Measurements from ENCODE around the gene AGBL5. TPM values are rescaled to one million over a fixed set of nuclear protein-coding genes. Genes with fewer than 3 reads are reported as not detected.

The AGBL5 gene
- total RNA-seq, 2 donors from 2014 or later: 15.1 to 16.8 TPM

DNA sequence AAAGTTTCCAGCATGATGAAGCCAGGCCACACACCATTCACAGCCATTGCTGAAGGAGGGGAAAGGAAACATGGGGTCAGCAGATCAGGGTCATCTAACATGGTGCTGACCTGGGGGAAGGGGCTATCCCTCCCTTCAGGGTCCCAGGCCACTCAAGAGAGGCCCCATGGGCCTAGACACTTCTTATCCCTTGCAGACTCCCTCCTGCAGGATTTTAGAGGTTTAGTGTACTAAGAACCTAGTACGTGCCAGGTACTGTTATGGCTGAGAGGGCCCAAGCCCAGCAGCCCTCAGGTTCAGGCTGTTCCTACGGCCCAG is 43.9 kb downstream of the AGBL5 start:
- H3K9me3 ChIP-seq: no peaks in the 10 kb centered on the region
- H3K36me3 ChIP-seq: no peaks in the 10 kb centered on the region
- TF ChIP-seq, protein P1, sequence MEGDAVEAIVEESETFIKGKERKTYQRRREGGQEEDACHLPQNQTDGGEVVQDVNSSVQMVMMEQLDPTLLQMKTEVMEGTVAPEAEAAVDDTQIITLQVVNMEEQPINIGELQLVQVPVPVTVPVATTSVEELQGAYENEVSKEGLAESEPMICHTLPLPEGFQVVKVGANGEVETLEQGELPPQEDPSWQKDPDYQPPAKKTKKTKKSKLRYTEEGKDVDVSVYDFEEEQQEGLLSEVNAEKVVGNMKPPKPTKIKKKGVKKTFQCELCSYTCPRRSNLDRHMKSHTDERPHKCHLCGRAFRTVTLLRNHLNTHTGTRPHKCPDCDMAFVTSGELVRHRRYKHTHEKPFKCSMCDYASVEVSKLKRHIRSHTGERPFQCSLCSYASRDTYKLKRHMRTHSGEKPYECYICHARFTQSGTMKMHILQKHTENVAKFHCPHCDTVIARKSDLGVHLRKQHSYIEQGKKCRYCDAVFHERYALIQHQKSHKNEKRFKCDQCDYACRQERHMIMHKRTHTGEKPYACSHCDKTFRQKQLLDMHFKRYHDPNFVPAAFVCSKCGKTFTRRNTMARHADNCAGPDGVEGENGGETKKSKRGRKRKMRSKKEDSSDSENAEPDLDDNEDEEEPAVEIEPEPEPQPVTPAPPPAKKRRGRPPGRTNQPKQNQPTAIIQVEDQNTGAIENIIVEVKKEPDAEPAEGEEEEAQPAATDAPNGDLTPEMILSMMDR (IDR thresholded peaks at IDR 0.05): no peak
- intact Hi-C loops (cut with DNase I): no loop called here
- H3K9ac ChIP-seq (ENCODE audit: low read depth in 2 of 2, low read length in 2 of 2): no peak overlapping the region
- H3K4me1 ChIP-seq: peaks cover 15% of the 10 kb centered on the region
- no peak overlapping the region for H3K4me3 ChIP-seq
- no peaks in the 10 kb centered on the region for H3K27me3 ChIP-seq
- no peak overlapping the region for H3K27ac ChIP-seq
- no peak for DNase-seq

DNA sequence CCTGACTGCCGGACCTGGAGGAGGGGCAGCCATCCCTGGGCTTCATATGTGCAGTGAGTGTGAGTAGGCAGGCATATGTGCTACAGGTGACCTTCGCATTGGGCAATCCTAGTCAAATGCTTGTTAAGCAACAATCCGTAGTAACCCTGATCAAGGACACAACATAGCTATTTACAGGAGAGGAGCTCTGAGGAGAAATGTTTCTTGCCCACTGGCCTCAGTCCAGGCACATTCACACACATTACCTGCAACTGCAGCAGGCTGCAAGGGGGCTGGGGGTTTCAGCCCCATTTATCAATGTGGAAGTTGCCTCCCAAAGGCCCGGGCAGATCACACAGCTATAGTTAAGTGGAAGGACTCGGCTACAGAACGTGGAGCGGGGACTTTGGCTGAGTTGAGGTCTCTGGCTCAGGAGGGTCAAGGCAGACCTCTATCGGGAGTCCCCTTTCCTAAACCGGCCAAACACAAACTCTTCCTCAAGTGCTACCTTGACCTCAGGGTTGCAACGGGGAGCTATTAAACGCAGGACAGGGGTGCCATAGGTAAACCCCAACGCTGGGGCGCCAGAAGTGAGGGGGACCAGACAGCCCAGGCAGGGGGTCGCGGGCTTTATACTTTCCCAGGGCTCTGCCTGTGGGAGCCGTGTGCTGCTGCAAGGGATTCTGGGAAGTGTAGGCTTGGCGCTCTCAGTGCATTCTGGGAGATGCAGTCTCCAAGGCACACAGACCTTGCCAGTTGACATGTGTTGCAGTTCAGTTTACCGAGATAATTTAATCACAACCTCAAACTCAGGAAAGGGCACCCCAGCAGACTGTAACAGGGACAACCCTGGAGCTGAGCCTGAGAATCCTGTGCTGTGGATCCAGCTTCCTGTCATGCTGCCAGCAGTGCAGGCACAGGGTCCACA is 44.5 kb downstream of the AGBL5 start:
- Histone ChIP-seq H3K9me3 (no peaks in the 10 kb centered on the region), H3K9ac (ENCODE audit: low read depth in 2 of 2, low read length in 2 of 2) (no peak overlapping the region), H3K27me3 (no peaks in the 10 kb centered on the region), H3K4me3 (peak overlapping the region; percentile 13), H3K27ac (no peak overlapping the region), H3K36me3 (no peaks in the 10 kb centered on the region), H3K4me1 (peaks cover 15% of the 10 kb centered on the region)
- TF ChIP-seq, protein P1 (IDR thresholded peaks at IDR 0.05): no peak
- intact Hi-C loops (cut with DNase I): no loop called here
- peak; percentile 58 for DNase-seq

DNA sequence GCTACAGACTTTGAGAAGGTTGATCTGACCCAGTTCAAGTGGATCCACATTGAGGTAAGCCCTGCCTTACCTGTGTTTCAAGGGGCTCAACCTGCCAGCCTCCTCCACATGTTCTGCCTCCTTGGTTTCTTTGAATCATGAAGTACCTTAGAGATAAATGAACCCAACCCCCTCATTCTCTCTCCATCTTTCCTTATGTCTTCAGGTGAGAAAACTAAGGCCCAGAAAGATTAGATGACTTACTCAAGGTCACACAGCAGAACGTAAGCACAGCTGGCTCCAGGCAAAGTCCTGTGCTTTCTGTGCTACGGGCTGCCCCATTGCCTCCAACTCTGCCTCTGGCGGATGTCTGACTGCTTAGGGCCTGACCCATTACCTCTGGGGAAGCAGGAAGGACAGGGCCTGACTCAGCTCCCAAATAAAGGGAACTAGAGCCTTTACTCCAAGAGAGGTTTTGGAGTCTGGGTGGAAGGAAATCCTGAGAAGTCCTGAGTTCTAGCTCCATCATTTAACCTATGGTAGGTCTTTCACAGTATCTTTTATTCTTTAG is 45.4 kb downstream of the AGBL5 start:
- intact Hi-C loops (cut with DNase I): no loop called here
- peaks cover 15% of the 10 kb centered on the region for H3K4me1 ChIP-seq
- H3K27me3 ChIP-seq: no peaks in the 10 kb centered on the region
- DNase-seq: no peak
- H3K27ac ChIP-seq: no peak overlapping the region
- H3K4me3 ChIP-seq: no peak overlapping the region
- no peaks in the 10 kb centered on the region for H3K9me3 ChIP-seq
- TF ChIP-seq, protein P1 (IDR thresholded peaks at IDR 0.05): no peak
- no peak overlapping the region for H3K9ac ChIP-seq (ENCODE audit: low read depth in 2 of 2, low read length in 2 of 2)
- H3K36me3 ChIP-seq: no peaks in the 10 kb centered on the region

DNA sequence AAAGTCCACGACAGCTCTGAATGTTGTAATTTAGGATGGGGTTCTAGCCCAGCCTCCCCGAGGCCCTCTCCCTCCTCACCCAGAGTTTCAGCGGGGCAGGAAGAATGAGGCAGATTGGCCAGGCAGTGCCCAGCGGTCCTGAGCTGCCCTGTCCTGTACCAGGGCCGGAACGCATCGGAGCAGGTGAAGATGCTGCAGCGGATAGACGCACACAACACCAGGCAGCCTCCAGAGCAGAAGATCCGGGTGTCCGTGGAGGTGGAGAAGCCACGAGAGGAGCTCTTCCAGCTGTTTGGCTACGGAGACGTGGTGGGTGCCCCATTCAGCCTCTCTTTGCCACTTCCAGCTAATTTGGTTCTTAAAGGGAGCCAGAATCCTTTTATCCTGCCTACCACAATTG is 45.9 kb downstream of the AGBL5 start:
- TF ChIP-seq, protein P1 (IDR thresholded peaks at IDR 0.05): no peak
- H3K9ac ChIP-seq (ENCODE audit: low read depth in 2 of 2, low read length in 2 of 2): no peak overlapping the region
- no peak overlapping the region for H3K27ac ChIP-seq
- intact Hi-C loops (cut with DNase I): no loop called here
- H3K4me3 ChIP-seq: no peak overlapping the region
- no peaks in the 10 kb centered on the region for H3K27me3 ChIP-seq
- H3K4me1 ChIP-seq: peaks cover 14% of the 10 kb centered on the region
- DNase-seq: no peak
- H3K9me3 ChIP-seq: no peaks in the 10 kb centered on the region
- H3K36me3 ChIP-seq: no peaks in the 10 kb centered on the region

DNA sequence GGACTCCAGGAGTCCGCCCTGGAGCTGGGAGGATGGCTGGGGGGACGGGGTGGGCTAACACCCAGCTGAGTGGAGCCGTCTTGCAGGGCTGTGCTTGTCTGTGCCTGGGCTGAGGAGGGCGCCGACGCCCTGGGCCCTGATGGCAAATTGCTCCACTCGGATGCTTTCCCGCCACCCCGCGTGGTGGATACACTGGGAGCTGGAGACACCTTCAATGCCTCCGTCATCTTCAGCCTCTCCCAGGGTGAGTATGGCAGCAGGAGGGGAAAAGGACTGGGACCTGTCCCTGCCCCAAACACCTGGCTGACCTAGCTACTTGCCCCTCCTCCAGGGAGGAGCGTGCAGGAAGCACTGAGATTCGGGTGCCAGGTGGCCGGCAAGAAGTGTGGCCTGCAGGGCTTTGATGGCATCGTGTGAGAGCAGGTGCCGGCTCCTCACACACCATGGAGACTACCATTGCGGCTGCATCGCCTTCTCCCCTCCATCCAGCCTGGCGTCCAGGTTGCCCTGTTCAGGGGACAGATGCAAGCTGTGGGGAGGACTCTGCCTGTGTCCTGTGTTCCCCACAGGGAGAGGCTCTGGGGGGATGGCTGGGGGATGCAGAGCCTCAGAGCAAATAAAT is 48.0 kb downstream of the AGBL5 start:
- Histone ChIP-seq H3K27me3 (no peaks in the 10 kb centered on the region), H3K36me3 (no peaks in the 10 kb centered on the region), H3K9me3 (no peaks in the 10 kb centered on the region), H3K9ac (ENCODE audit: low read depth in 2 of 2, low read length in 2 of 2) (no peak overlapping the region), H3K27ac (no peak overlapping the region), H3K4me1 (no peaks in the 10 kb centered on the region), H3K4me3 (no peak overlapping the region)
- no peak for DNase-seq
- TF ChIP-seq, protein P1 (IDR thresholded peaks at IDR 0.05): no peak
- intact Hi-C loops (cut with DNase I): loop anchor here (2.0 kb wide), 1 partner anchor 181 kb away; no protein-coding TSS in a partner anchor
